ENCODE data around the gene LZTS2. TPM values are rescaled to one million over a fixed set of nuclear protein-coding genes. Genes with fewer than 3 reads are reported as not detected.

The LZTS2 gene
- total RNA-seq, 3 donors from 2014 or later: 9.3 to 10.2 (median 9.8) TPM

DNA sequence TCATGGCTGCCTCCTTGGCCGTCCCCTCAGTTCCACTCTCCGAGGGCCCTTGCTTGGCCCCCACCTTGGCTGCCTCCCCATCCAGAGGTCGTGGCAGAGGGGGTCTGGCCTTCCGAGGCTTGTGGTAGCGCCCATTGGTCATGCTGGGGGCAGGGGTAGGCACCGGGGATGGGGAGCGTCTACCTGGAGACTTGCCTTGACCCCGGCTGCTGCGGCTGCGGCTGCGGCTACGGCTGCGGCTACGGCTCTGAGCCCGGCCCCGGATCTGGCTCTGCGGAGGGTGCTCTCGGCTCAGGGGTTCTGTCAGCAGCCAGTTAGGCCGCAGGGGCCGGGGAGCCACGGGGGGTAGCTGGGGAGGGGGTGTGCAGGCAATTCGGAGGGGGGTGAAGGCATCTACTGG, 10.7 kb downstream of the LZTS2 start:
- Mint-ChIP-seq H3K36me3 (ENCODE audit: insufficient read depth) (peaks cover 2% of the 10 kb centered on the region), H3K4me3 (no peak overlapping the region), H3K27me3 (ENCODE audit: low read depth) (peaks cover 2% of the 10 kb centered on the region), H3K9me3 (no peaks in the 10 kb centered on the region), H3K4me1 (ENCODE audit: low read depth) (peaks cover 24% of the 10 kb centered on the region)
- DNase-seq (no peak), ATAC-seq (no peak)

DNA sequence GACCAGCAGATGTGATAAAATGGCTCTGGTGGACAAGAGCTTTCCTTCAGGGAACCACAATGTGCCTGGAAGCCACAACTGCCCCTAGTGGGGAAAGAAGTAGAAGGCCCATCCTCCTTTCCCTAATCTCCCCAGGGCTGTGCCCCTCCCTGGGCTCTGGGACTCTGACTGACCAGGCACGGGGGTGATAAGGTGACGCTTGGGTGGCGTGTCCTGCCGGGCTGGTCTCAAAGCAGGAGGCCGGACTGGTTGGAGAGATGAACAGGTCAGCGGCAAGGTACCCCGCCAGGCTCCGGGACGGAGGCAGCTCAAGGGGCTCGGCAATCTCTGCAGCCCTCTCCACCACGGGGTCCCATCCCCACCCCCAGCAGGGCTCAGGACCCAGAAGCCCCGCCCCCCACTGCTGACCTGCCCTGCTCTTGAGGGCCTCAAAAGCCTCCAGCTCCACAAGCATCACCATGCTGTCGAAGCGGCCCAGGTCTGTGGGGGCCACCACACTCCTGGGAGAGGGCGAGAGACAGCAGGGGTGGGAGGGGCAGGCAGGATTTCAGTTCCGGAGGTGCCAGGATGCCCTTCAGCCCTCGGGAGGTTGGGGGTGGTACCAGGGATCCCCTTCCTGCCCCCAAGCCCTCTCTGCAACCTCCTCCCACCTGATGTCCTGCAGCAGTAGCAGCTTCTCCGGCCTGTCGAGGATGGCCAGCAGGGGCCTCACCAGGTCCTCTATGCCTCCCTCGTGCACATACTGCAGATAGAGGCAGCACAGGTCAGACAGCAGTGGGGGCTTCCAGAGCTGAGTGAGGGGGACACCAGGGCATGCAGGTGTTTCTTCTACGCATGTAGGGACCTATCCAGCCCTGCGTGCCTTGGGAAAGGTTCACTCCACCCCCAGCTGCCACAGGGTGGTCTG, 12.2 kb downstream of the LZTS2 start:
- ATAC-seq (no peak), DNase-seq (no peak)
- Mint-ChIP-seq H3K4me3 (no peak overlapping the region), H3K9me3 (no peaks in the 10 kb centered on the region), H3K36me3 (ENCODE audit: insufficient read depth) (no peaks in the 10 kb centered on the region), H3K27me3 (ENCODE audit: low read depth) (peaks cover 13% of the 10 kb centered on the region), H3K4me1 (ENCODE audit: low read depth) (peaks cover 25% of the 10 kb centered on the region)

DNA sequence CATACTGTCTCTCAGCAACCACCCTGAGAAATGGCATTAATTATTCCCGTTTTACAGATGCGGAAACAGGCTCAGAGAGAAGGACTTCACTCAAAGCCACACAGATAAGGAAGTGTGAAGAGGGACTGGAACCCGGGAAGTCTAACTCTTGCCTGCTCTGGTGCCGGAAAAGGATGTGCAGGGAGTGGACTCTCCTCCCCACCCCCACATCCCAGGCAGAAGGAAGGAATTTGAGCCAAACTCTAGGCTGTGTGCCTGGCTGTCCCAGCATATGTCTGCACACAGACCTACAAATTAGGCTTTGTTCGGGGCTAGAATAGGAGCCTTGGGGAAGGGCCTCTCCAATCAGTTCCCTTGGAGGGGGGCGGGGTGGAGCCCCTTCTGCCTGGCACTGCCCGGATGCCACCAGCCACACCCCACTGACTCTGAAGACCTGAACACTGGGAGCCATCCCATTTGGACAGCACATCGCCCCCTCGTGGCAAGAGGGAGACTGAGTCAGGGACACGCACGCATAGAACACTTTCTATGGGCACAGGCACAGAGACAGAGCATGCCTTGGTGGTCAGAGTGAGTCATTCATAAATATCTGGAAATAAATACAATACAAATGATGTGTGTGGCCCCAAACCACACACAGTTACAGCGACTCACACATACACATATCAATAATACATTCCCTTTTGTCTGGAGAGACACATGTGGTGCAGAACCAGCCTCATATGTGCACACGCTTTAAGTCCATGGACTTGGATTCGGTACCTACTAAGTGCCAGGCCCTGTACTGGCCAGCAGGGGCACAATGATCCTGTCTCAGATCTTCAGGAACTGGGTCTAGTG, 13.1 kb downstream of the LZTS2 start:
- Mint-ChIP-seq H3K9me3 (no peaks in the 10 kb centered on the region), H3K36me3 (ENCODE audit: insufficient read depth) (no peaks in the 10 kb centered on the region), H3K27me3 (ENCODE audit: low read depth) (peaks cover 22% of the 10 kb centered on the region), H3K4me3 (no peak overlapping the region), H3K4me1 (ENCODE audit: low read depth) (peaks cover 25% of the 10 kb centered on the region)
- peak; percentile 76 to 86 for ATAC-seq
- peak; percentile 75 for DNase-seq

DNA sequence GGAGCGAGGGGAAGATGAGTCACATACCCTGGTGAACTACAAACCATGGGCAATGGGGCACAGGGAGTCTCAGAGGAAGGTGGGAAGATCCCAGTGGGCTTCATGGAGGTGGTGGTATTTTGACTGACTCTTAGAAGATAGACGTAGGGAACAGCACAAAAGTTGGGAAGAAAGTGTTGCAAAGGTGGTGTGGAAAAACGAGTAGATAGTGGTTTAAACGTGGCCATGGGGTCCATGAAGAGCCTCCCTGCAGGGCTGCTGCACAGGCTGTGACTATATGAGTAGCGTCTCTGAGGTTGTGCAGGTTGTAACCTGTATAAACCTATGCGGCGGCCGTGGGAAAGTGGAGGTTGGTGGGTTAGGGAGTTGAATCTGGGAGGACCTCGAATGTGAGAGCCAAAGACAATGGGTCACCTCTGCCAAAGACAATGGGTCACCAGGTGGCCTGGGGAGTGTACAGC, 13.8 kb downstream of the LZTS2 start:
- Mint-ChIP-seq H3K36me3 (ENCODE audit: insufficient read depth) (no peaks in the 10 kb centered on the region), H3K4me1 (ENCODE audit: low read depth) (peaks cover 26% of the 10 kb centered on the region), H3K9me3 (no peaks in the 10 kb centered on the region), H3K4me3 (no peak overlapping the region), H3K27me3 (ENCODE audit: low read depth) (peaks cover 28% of the 10 kb centered on the region)
- ATAC-seq (no peak), DNase-seq (no peak)

DNA sequence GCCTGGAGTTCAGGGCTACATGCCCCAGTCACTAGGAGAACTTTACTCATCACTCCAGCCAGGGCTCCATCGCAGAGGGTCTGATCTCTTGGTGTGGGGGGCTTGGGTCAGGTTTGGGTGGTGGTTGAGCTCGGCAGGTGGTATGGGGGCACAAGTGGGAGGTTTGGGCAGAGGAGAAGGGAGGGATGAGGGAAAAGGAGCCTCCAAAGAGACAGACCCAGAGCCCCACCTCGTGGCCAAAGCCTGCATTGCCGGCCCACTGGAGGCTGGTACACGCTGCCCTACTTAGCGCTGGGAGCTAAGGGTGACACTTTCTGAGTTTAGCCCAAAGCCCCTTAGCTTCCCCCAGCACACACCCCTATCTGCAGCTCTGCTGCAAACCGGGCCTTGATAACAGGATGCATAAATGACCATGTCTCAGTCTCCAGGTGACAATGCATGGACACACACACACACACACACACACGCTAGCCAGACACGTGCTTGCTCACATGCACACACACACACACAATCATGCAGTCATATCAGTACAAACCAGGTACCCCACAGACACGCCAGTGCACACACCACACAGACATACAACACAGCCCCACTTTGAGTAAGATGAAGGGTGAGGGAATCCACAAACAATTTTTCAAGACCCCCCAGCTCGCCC, 14.7 kb downstream of the LZTS2 start:
- H3K9me3 Mint-ChIP-seq: no peaks in the 10 kb centered on the region
- H3K4me3 Mint-ChIP-seq: no peak overlapping the region
- no peaks in the 10 kb centered on the region for H3K36me3 Mint-ChIP-seq (ENCODE audit: insufficient read depth)
- DNase-seq (peak; percentile 71), ATAC-seq (peak; percentile 36 to 42)
- H3K27me3 Mint-ChIP-seq (ENCODE audit: low read depth): peaks cover 31% of the 10 kb centered on the region
- peaks cover 29% of the 10 kb centered on the region for H3K4me1 Mint-ChIP-seq (ENCODE audit: low read depth)

DNA sequence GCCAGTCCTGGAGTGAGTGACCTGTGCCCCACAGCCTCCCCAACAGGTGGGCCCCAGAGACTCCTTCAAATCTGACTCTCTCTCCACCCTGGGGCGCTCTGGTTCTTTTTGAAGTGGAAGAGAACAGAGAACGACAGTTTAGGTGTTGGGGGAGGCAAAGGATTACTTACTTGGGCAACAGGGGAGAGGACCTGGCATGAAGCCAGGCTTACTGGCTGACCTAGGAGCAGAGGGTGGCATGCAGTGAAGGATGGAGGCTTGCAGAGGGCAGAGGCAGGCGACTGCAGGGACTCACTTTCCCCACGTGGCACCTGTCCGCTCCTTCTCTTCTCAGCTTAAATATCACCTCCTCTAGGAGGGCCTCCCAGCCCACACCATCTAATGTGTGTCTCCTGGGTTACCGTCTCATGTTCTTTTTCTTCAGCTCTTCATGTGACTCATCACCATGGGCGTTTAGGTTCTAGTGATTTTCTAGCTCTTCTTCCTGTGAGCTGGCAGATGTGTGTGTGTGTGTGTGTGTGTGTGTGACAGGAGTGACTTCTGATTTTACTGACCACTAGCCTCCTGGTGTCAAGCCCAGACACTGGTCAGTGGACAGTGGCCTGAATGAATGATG, 15.5 kb downstream of the LZTS2 start:
- ATAC-seq: peak; percentile 31 to 53
- no peak for DNase-seq
- H3K27me3 Mint-ChIP-seq (ENCODE audit: low read depth): peaks cover 36% of the 10 kb centered on the region
- no peaks in the 10 kb centered on the region for H3K9me3 Mint-ChIP-seq
- peaks cover 30% of the 10 kb centered on the region for H3K4me1 Mint-ChIP-seq (ENCODE audit: low read depth)
- H3K36me3 Mint-ChIP-seq (ENCODE audit: insufficient read depth): no peaks in the 10 kb centered on the region
- H3K4me3 Mint-ChIP-seq: no peak overlapping the region

DNA sequence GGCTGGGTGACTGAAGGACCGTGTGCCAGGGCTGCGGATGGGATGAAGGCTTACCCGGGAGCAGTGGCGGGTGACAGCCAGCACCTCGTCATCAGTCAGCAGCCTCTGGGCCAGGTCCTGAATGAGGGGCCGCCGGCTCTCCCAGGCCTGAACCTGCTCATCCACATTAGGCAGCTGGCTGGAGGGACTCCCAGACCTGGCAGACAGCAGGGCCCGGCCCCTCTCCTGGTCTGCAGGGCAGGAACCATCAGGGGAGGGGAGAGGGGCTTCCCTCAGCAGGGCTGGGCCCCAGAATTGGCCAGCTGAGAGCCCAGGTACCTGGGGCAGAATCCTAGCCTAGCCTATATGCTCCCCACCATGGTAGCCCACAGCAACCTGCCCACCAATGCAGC, 16.0 kb downstream of the LZTS2 start:
- no peaks in the 10 kb centered on the region for H3K9me3 Mint-ChIP-seq
- DNase-seq: no peak
- no peaks in the 10 kb centered on the region for H3K36me3 Mint-ChIP-seq (ENCODE audit: insufficient read depth)
- peaks cover 30% of the 10 kb centered on the region for H3K4me1 Mint-ChIP-seq (ENCODE audit: low read depth)
- peaks cover 39% of the 10 kb centered on the region for H3K27me3 Mint-ChIP-seq (ENCODE audit: low read depth)
- ATAC-seq: no peak
- H3K4me3 Mint-ChIP-seq: no peak overlapping the region

DNA sequence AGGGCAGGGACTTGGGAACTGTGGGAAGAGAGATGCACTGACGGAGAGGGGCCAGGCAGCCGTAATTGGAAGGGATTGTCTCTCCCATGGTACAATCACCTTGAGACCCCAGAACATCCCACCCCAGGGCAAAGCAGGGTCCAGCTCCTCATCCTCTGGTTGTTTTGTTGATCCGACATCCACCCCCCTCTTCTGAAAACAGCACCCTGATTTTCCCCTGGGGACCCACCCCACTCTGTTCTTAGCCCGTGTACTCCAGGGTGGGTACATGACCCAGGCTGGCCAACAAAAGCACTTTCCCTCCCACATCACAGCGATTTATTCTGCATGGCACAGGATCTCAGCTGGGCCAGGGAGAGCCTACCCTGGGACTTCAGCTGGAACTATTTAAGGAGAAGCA, 17.2 kb downstream of the LZTS2 start:
- Mint-ChIP-seq H3K36me3 (ENCODE audit: insufficient read depth) (no peaks in the 10 kb centered on the region), H3K4me1 (ENCODE audit: low read depth) (peaks cover 30% of the 10 kb centered on the region), H3K4me3 (no peak overlapping the region), H3K27me3 (ENCODE audit: low read depth) (peaks cover 47% of the 10 kb centered on the region), H3K9me3 (no peaks in the 10 kb centered on the region)
- DNase-seq: no peak
- no peak for ATAC-seq

DNA sequence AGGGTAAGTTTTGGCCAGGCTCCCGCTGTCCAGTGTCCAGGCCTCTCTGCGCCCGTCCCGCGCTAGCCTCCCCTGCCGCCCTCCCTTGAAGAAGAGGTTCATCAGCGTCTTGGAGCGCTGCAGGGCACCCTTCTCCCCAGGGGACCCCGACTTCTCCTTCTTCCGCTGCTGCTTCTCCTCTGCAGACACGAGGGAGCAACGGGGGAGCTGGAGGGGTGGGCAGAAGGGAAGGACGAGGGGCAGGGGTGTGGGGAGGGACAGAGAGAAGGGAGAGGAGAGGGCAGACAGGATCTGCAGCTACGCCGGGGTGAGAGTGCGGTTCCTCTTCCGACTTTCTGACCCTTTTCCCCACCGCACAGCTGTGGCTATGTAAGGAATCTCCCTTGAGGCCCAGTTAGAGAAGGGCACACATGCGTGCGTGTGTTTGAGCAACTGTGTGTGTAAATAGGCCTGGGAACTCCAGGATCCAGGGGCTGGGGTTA, 18.6 kb downstream of the LZTS2 start:
- Mint-ChIP-seq H3K4me3 (no peak overlapping the region), H3K36me3 (ENCODE audit: insufficient read depth) (no peaks in the 10 kb centered on the region), H3K9me3 (no peaks in the 10 kb centered on the region), H3K4me1 (ENCODE audit: low read depth) (peaks cover 23% of the 10 kb centered on the region), H3K27me3 (ENCODE audit: low read depth) (peaks cover 51% of the 10 kb centered on the region)
- DNase-seq (no peak), ATAC-seq (no peak)

DNA sequence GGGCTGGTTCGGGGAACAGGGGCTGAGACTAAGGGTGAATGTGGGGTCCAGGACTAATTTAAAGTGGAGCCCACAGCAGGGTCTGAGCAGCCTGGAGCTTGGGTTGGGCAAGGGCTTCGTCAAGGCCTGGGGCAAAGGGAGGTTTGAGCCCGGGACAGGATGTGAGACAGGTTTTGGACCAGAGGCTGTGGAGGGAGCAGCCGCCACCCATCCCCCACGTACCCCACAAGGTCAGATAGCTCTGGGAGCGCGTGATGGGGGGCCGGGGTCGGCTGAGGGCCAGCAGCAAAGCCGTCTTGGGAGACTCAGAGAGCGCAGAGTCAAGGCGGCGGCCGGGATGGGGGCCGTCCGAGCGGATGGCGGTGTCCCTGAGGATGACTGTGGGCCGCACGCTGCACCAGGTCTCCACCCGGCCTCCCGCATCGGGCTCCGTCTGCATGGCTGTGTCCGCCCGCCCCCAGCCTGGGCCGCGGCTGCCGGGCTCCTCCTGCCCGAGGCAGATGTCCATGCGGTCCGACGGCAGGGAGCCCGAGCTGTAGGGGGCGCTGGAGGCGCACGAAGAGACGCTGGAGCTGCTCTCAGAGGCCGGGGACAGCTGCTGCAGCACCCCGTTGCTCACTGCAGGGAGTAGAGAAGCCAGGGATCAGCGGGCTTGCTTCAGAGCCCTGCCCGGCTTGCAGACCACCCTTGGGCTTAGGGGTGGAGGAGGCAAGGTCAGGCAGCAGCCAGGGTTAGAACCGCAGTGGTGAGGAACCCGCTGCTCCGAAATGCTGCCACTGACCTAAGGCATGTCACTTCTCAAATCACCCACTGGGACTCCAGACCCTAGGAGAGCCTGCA, 19.2 kb downstream of the LZTS2 start:
- no peaks in the 10 kb centered on the region for H3K9me3 Mint-ChIP-seq

DNA sequence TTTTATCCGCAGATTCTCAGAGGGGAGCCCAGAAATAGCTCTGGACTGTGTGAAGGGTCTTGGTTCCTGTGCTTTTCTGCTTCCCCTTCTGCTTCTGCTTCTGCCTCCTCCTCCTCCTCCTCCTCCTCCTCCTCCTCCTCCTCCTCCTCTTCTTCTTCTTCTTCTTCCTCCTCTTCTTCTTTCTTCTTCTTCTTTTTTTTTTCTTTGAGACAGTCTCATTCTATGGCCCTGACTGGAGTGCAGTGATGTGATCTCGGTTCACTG, 19.8 kb downstream of the LZTS2 start:
- Mint-ChIP-seq H3K36me3 (ENCODE audit: insufficient read depth) (no peaks in the 10 kb centered on the region), H3K27me3 (ENCODE audit: low read depth) (peaks cover 51% of the 10 kb centered on the region), H3K4me3 (no peak overlapping the region), H3K9me3 (no peaks in the 10 kb centered on the region), H3K4me1 (ENCODE audit: low read depth) (peaks cover 15% of the 10 kb centered on the region)
- DNase-seq (no peak), ATAC-seq (no peak)

More for the DNA sequence above, 19.2 kb downstream of the LZTS2 start:
- H3K27me3 Mint-ChIP-seq (ENCODE audit: low read depth): peaks cover 51% of the 10 kb centered on the region
- ATAC-seq: peak; percentile 71 to 77
- no peaks in the 10 kb centered on the region for H3K36me3 Mint-ChIP-seq (ENCODE audit: insufficient read depth)
- peak; percentile 71 for DNase-seq
- no peak overlapping the region for H3K4me3 Mint-ChIP-seq
- peaks cover 20% of the 10 kb centered on the region for H3K4me1 Mint-ChIP-seq (ENCODE audit: low read depth)

DNA sequence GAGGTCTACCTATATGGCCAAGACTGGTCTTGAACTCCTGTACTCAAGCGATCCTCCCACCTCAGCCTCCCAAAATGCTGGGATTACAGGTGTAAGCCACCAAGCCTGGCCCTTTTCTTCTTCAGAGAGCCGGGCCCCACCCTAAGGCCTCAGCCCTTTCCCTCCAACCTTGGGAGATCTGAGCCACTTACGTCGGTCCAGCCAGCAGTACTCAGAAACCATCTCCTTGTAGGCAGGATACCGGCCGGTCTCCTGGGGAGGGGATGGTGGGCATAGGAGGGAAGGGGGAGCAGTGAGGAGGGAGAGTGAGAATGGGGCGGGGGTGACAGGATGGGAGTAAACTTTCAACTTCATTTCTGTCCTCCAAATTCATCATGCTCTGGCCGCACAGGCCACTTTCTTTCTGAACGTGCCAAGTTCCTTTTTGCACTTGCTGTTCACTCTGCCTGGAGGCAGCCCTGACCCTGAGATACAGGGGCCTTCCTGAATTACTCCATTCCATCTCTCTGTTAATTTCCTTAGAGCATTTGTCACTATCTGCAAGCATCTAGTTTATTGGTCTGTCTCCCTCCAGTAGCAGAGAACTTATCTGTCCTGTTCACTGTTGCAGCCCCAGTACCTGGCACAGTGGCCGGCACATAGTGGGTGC, 20.9 kb downstream of the LZTS2 start:
- no peak overlapping the region for H3K4me3 Mint-ChIP-seq
- H3K4me1 Mint-ChIP-seq (ENCODE audit: low read depth): peaks cover 5% of the 10 kb centered on the region
- ATAC-seq (no peak), DNase-seq (no peak)
- H3K27me3 Mint-ChIP-seq (ENCODE audit: low read depth): peaks cover 48% of the 10 kb centered on the region
- H3K9me3 Mint-ChIP-seq: no peaks in the 10 kb centered on the region
- no peaks in the 10 kb centered on the region for H3K36me3 Mint-ChIP-seq (ENCODE audit: insufficient read depth)

DNA sequence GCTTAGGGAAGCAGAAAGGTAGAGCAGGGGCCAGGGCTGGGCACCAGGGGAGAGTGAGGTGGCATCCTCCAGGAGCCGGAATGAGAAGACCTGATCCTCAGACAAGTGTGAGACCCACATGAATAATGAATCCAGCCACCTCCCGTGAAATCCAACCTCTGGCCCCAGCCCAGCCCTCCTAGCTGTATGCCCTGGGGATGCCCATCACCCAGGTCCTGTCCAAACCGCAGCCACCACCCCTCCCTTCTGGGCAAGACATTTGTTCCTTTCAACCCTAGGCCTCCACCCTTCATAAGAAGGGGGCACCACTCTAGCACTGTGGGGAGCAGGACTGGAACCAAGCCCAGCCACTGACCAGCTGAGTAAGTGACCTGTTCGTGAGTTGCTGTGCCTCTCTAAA, 21.6 kb downstream of the LZTS2 start:
- no peak for ATAC-seq
- Mint-ChIP-seq H3K4me3 (no peak overlapping the region), H3K4me1 (ENCODE audit: low read depth) (peaks cover 5% of the 10 kb centered on the region), H3K36me3 (ENCODE audit: insufficient read depth) (no peaks in the 10 kb centered on the region), H3K27me3 (ENCODE audit: low read depth) (peaks cover 43% of the 10 kb centered on the region), H3K9me3 (no peaks in the 10 kb centered on the region)
- DNase-seq: no peak

Measured in activated T-cell treated with anti-CD3 and anti-CD28 coated beads, Interleukin-2, amount 50 U/mL, for 4 hours (primary cell).